H1 (cell line): ENCODE data around the gene CAMP. TPM values are rescaled to one million over a fixed set of nuclear protein-coding genes. Genes with fewer than 3 reads are reported as not detected.

Experiments used
- ATF2 ChIP-seq: IDR thresholded peaks from 2 replicates; pipeline ENCODE4 v1.6.1; 2012; ENCODE audit warnings: low read length, inconsistent platforms
- HDAC6 ChIP-seq: IDR thresholded peaks from one replicate; pipeline ENCODE4 v1.7.1; 2012; ENCODE audit warnings: low read depth, mild to moderate bottlenecking, inconsistent platforms, low read length, moderate library complexity
- SP2 ChIP-seq: IDR thresholded peaks from 2 replicates; pipeline ENCODE4 v1.6.1; 2012; ENCODE audit warnings: mild to moderate bottlenecking, low read length, inconsistent platforms
- polyA plus RNA-seq, 7 experiments: library from polyadenylated mRNA; depleted of rRNA in 3 of 7; stranded (reverse) in 5 of 7; unstranded in 2 of 7; fragments of >200 nt in 5 of 7; fragments of 200-250 nt in 2 of 7; gene quantifications; 1 replicate in 5 of 7; 2 replicates in 1 of 7; 4 replicates in 1 of 7; pipeline versions ENCODE4 v1.2.1 to v1.2.3, GENCODE V29; 2011 to 2013; ENCODE audit warnings: missing spikeins in 2 of 7, mixed read lengths in 2 of 7
- total RNA-seq: library from RNA; stranded (reverse); fragmentation: NEBNext Ultra II Directional; extraction: Animal tissue kit (Norgen Biotek cat#: 25700); gene quantifications from 2 replicates; pipeline ENCODE4 v1.2.1, GENCODE V29; 2021

CAMP gene
- total and polyA plus RNA-seq, 2 of the 8 experiments (the other 6 are each of a cell fraction or from before 2014, with no cell fraction given): not detected

- no peak for TF ChIP-seq ATF2
- TF ChIP-seq SP2: no peak
- TF ChIP-seq HDAC6: no peak
Observed at GRCh38 chr3:48180531-48181253, 42.6 kb upstream of the CAMP start (continued).
